Measurements from ENCODE around the gene USP15. TPM values are rescaled to one million over a fixed set of nuclear protein-coding genes. Genes with fewer than 3 reads are reported as not detected.

Gene USP15
- total and polyA plus RNA-seq, 2 donors from 2014 or later, result 31.7 to 62.8 TPM

GRCh38 chr12:62270872-62271271 lies 10.7 kb downstream of the USP15 start:
- no peaks in the 10 kb centered on the region for H3K9me3 ChIP-seq (ENCODE audit: control insufficient read depth in 2 of 3, insufficient read depth in 1 of 3, low read length in 3 of 3)
- no peak overlapping the region for H3K4me3 ChIP-seq (ENCODE audit: low read length in 3 of 3)
- no peak for TF ChIP-seq CTCF (IDR thresholded peaks at IDR 0.05; ENCODE audit: borderline replicate concordance, extremely low read depth, insufficient read depth)
- no peaks in the 10 kb centered on the region for H3K36me3 ChIP-seq (ENCODE audit: control insufficient read depth in 2 of 3, insufficient read depth in 3 of 3, low read length in 3 of 3)
- intact Hi-C loops (cut with DNase I), result no loop called here
- DNase-seq, result no peak
- FAIRE-seq, result no peak
- no peak overlapping the region for H3K27ac ChIP-seq (ENCODE audit: low read depth in 2 of 2, low read length in 2 of 2)
- no peaks in the 10 kb centered on the region for H3K27me3 ChIP-seq (ENCODE audit: control insufficient read depth, insufficient read depth, low read length)
- no peak overlapping the region for H3K9ac ChIP-seq (ENCODE audit: low read length in 3 of 3)
- H3K4me1 ChIP-seq (ENCODE audit: control insufficient read depth in 2 of 3, insufficient read depth in 2 of 3, low read depth in 1 of 3, low read length in 3 of 3), result peaks cover 0 to 4% (median 0%) of the 10 kb centered on the region in 3 donors

DNA sequence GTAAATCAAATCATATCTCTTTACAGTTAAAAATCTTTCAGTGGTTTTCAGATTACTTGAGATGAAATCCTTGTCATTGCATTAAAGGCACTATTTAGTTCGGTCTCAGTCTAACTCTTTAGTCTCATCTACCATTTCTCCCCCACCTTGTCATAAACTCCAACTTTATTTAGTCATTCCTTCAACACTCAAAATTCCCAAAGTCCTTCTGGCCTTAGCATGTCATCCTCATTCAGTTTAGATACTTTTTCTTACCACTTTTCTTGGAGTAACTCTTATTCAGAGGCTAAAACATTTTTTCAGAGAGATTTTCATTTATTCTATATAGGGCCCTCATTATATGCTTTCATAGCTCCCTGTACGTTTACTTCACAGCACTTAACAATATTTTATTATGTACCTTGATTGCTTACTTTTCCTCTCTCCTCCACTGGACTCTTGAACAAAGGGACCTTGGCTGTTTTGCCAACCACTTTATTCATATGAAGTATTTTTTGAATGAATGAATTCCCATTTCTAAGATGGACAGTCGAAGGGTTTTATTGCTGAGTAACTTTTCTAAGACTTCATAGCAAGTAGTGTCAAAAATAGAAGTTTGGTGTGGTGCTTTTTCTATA lies 12.8 kb downstream of the USP15 start:
- H3K27ac ChIP-seq (ENCODE audit: low read depth in 2 of 2, low read length in 2 of 2), result no peak overlapping the region
- no peaks in the 10 kb centered on the region for H3K27me3 ChIP-seq (ENCODE audit: control insufficient read depth, insufficient read depth, low read length)
- peaks cover 0 to 4% (median 0%) of the 10 kb centered on the region in 3 donors for H3K4me1 ChIP-seq (ENCODE audit: control insufficient read depth in 2 of 3, insufficient read depth in 2 of 3, low read depth in 1 of 3, low read length in 3 of 3)
- no peak overlapping the region for H3K9ac ChIP-seq (ENCODE audit: low read length in 3 of 3)
- H3K36me3 ChIP-seq (ENCODE audit: control insufficient read depth in 2 of 3, insufficient read depth in 3 of 3, low read length in 3 of 3), result no peaks in the 10 kb centered on the region
- no peak for DNase-seq
- intact Hi-C loops (cut with DNase I), result no loop called here
- no peak overlapping the region for H3K4me3 ChIP-seq (ENCODE audit: low read length in 3 of 3)
- FAIRE-seq, result no peak
- no peaks in the 10 kb centered on the region for H3K9me3 ChIP-seq (ENCODE audit: control insufficient read depth in 2 of 3, insufficient read depth in 1 of 3, low read length in 3 of 3)
- no peak for TF ChIP-seq CTCF (IDR thresholded peaks at IDR 0.05; ENCODE audit: borderline replicate concordance, extremely low read depth, insufficient read depth)

DNA sequence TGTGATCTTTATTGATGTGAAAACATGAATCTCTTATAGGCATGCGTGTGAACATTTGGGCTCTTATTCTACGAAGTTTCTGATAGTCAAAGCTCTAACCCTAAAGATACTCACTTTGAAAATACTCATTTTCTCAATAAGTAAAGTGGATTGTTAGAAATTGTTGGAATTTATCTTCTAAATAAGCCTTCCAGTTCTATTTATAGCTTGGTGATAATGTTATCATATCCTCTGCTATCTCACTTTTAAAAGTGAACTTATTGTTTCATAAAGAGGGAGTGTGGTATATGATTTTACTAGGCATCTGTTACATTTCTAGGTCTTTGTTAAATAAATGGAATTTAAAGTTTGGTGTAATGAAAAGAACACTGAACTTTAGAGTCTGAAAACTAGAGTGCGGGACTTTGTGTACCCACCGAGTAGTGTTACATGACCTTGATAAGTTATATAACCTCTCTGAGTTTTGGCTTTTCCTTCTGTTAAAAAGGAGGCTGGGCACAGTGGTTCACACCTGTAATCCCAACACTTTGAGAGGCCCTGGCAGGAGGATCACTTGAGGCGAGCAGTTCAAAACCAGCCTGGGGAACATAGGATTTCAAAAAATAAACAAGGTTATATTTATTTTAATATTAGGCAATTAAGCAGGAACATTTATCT lies 13.6 kb downstream of the USP15 start:
- intact Hi-C loops (cut with DNase I), result no loop called here
- Histone ChIP-seq H3K36me3 (ENCODE audit: control insufficient read depth in 2 of 3, insufficient read depth in 3 of 3, low read length in 3 of 3) (no peaks in the 10 kb centered on the region), H3K9me3 (ENCODE audit: control insufficient read depth in 2 of 3, insufficient read depth in 1 of 3, low read length in 3 of 3) (no peaks in the 10 kb centered on the region), H3K9ac (ENCODE audit: low read length in 3 of 3) (no peak overlapping the region), H3K4me1 (ENCODE audit: control insufficient read depth in 2 of 3, insufficient read depth in 2 of 3, low read depth in 1 of 3, low read length in 3 of 3) (peaks cover 0 to 4% (median 0%) of the 10 kb centered on the region in 3 donors), H3K27ac (ENCODE audit: low read depth in 2 of 2, low read length in 2 of 2) (no peak overlapping the region), H3K4me3 (ENCODE audit: low read length in 3 of 3) (no peak overlapping the region), H3K27me3 (ENCODE audit: control insufficient read depth, insufficient read depth, low read length) (no peaks in the 10 kb centered on the region)
- no peak for DNase-seq
- TF ChIP-seq CTCF (IDR thresholded peaks at IDR 0.05; ENCODE audit: borderline replicate concordance, extremely low read depth, insufficient read depth), result no peak
- FAIRE-seq, result no peak
